Neural crest cell (in vitro differentiated cells): ENCODE results near the gene DHRS3. TPM values are rescaled to one million over a fixed set of nuclear protein-coding genes. Genes with fewer than 3 reads are reported as not detected.
"Not testable (repeated sequence)": the region's sequence is repeated elsewhere in the genome, so short reads cannot be mapped to it uniquely, and the experiment has no call there.

ENCODE experiments used
- DNase-seq: peaks from one replicate; pipeline ENCODE4 v3.0.0; 2021; ENCODE audit warnings: low read depth, mixed read lengths, low spot score
- H3K27ac Mint-ChIP-seq: one replicate; pipeline ENCODE4 v1.8.0; 2021; ENCODE audit warnings: mild to moderate bottlenecking, mixed read lengths; ENCODE audit not compliant: unreplicated experiment
- H3K27me3 Mint-ChIP-seq: 2 replicates; pipeline ENCODE4 v1.8.0; 2021; ENCODE audit warnings: low read depth, mild to moderate bottlenecking, mixed read lengths
- H3K36me3 Mint-ChIP-seq: 2 replicates; pipeline ENCODE4 v1.8.0; 2021; ENCODE audit warnings: low read depth, mild to moderate bottlenecking, mixed read lengths
- H3K4me1 Mint-ChIP-seq: 2 replicates; pipeline ENCODE4 v1.8.0; 2021; ENCODE audit warnings: mixed read lengths
- H3K4me3 Mint-ChIP-seq: one replicate; pipeline ENCODE4 v1.8.0; 2021; ENCODE audit warnings: mild to moderate bottlenecking, mixed read lengths
- H3K9me3 Mint-ChIP-seq: 2 replicates; pipeline ENCODE4 v1.8.0; 2021; ENCODE audit warnings: mixed read lengths
- total RNA-seq: library from RNA; stranded (reverse); gene quantifications from 2 replicates; pipeline ENCODE4 v1.2.1, GENCODE V29; 2021
- TF ChIP-seq, protein P1 (sequence below): fragments of 200-600 bp; sonication (generic); conservative IDR thresholded peaks from 2 replicates; pipeline ENCODE4 v1.5.0; 2021; ENCODE audit warnings: antibody characterized with exemption, mild to moderate bottlenecking

DHRS3 gene
- total RNA-seq, 1 donor from 2014 or later, result 0.91 TPM

DNA sequence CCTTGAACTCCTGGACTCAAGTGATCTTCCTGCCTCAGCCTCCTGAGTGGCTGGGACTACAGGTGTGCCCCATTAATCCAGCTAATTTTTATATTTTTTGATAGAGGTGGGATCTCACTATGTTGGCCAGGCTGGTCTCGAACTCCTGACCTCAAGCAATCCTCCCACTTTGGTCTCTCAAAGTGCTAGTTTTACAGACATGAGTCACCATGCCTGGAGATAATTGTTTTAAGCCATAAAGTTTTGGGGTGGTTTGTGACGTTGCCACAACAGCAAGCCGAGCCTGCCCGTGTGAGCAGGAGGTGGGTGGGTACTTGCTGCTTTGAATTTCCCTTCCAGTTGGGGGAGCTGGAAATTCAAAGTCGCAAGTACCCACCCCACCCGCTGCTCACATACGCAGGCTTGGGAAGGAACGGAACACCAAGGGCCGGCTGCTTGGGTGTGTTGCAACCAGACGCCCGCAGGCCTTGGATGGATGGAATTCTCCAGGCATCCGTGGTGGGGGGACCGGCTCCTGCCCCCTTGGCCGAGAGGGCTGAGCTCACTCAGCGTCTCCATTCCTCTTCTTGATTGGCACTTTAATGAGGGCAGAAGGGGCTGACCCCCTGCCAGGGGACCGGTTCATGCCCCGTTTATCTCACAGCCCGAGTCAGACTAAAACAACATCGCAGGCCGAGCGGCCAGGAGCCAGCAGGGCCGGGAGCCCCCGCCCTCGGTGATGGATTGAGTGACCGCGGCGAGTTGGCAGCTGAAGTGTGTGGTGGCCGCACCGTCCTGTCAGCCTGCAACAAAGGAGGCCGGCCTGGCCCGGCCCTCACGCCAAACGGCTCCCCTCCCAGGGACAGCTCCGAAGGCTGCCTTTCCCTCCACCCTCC lies 78.1 kb downstream of the DHRS3 start:
- no peaks in the 10 kb centered on the region for H3K27me3 Mint-ChIP-seq
- no peak overlapping the region for H3K4me3 Mint-ChIP-seq
- H3K9me3 Mint-ChIP-seq, result no peaks in the 10 kb centered on the region
- DNase-seq, result peak; percentile 26
- no peak overlapping the region for H3K27ac Mint-ChIP-seq
- TF ChIP-seq, protein P1, sequence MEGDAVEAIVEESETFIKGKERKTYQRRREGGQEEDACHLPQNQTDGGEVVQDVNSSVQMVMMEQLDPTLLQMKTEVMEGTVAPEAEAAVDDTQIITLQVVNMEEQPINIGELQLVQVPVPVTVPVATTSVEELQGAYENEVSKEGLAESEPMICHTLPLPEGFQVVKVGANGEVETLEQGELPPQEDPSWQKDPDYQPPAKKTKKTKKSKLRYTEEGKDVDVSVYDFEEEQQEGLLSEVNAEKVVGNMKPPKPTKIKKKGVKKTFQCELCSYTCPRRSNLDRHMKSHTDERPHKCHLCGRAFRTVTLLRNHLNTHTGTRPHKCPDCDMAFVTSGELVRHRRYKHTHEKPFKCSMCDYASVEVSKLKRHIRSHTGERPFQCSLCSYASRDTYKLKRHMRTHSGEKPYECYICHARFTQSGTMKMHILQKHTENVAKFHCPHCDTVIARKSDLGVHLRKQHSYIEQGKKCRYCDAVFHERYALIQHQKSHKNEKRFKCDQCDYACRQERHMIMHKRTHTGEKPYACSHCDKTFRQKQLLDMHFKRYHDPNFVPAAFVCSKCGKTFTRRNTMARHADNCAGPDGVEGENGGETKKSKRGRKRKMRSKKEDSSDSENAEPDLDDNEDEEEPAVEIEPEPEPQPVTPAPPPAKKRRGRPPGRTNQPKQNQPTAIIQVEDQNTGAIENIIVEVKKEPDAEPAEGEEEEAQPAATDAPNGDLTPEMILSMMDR, result no peak
- H3K4me1 Mint-ChIP-seq, result peaks cover 23% of the 10 kb centered on the region
- H3K36me3 Mint-ChIP-seq, result no peaks in the 10 kb centered on the region

DNA sequence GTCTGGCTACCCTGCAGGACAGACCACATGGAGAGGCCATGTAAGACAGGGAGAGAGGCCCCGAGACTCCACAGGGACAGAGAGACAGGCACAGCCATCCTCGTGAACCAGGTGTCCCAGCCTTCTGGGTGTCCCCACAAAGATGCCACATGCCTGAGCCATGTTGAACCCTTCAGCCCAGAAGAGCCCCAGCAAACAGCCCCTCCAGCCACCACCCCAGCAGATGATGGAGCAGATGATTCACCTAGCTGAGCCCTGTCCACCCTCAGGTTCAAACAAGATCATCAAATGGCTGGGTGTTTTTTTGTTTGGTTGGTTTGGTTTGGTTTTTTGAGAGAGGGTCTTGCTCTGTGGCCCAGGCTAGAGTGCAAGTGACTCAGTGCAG lies 78.7 kb downstream of the DHRS3 start:
- DNase-seq, result no peak
- Mint-ChIP-seq H3K27me3 (no peaks in the 10 kb centered on the region), H3K4me3 (no peak overlapping the region), H3K9me3 (no peaks in the 10 kb centered on the region), H3K4me1 (peaks cover 16% of the 10 kb centered on the region), H3K36me3 (no peaks in the 10 kb centered on the region), H3K27ac (peak overlapping the region; percentile 71)
- TF ChIP-seq, protein P1, result no peak

DNA sequence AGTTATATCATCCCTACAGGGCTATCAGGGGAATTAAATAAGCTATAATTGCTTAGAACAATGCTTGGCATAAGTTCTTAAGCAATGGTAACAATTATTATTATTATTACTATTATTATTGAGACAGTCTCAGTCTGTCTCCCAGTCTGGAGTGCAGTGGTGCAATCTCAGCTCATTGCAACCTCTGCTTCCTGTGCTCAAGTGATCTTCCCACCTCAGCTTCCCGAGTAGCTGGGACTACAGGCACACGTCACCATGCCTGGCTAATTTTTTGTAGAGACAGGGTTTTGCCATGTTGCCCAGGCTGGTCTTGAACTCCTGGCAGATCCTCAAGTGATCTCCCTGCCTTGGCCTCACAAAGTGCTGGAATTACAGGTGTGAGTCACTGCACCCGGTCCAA lies 79.5 kb downstream of the DHRS3 start:
- DNase-seq, H3K36me3 Mint-ChIP-seq, H3K4me3 Mint-ChIP-seq, H3K27me3 Mint-ChIP-seq, H3K9me3 Mint-ChIP-seq, H3K27ac Mint-ChIP-seq: not testable (repeated sequence)
- H3K4me1 Mint-ChIP-seq, result peaks cover 16% of the 10 kb centered on the region

GRCh38 chr1:12537906-12538461 lies 80.0 kb downstream of the DHRS3 start:
- Mint-ChIP-seq H3K4me3 (no peak overlapping the region), H3K9me3 (no peaks in the 10 kb centered on the region), H3K36me3 (no peaks in the 10 kb centered on the region), H3K27ac (no peak overlapping the region), H3K27me3 (no peaks in the 10 kb centered on the region), H3K4me1 (peaks cover 16% of the 10 kb centered on the region)
- TF ChIP-seq, protein P1, result no peak
- DNase-seq, result no peak

- peaks cover 14% of the 10 kb centered on the region for H3K4me1 Mint-ChIP-seq
- H3K27ac Mint-ChIP-seq, result no peak overlapping the region
- no peaks in the 10 kb centered on the region for H3K27me3 Mint-ChIP-seq
- no peaks in the 10 kb centered on the region for H3K9me3 Mint-ChIP-seq
- no peak overlapping the region for H3K4me3 Mint-ChIP-seq
- H3K36me3 Mint-ChIP-seq, result no peaks in the 10 kb centered on the region
- DNase-seq, result no peak
- TF ChIP-seq, protein P1, result no peak
Measured at GRCh38 chr1:12537294-12537693, 80.7 kb downstream of the DHRS3 start.

DNA sequence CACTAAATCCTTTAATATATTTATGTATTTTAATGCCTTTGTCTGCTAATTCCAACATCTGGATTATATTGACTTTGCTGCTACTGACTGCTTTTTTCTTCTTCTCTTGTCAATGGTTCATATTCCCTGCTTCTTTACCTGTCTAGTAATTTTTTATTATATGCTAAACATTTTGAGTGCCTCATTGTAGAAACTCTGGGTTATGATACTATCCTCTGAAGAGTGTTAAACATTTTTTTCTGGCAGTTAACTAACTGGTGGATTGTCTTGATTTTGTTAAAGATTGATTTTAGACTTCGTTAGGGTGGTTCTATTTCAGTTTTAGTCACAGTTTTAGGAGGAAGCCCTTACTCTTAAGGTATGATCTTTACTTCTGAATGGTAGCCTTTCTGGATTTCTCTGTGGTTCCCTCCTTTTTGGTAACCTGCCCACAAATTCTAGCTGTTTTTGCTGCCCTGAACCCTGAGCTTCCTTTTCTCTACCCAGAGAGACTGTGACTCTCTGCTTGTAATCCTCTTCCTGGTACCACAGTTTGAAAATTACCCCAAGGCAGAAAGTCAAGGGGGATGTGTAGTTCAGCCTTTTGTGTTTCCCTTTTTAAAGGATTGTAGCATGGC lies 81.9 kb downstream of the DHRS3 start:
- Mint-ChIP-seq H3K9me3 (no peaks in the 10 kb centered on the region), H3K27ac (no peak overlapping the region), H3K36me3 (no peaks in the 10 kb centered on the region), H3K27me3 (no peaks in the 10 kb centered on the region), H3K4me1 (peaks cover 9% of the 10 kb centered on the region), H3K4me3 (no peak overlapping the region)
- TF ChIP-seq, protein P1, result no peak
- no peak for DNase-seq
